Stimulated activated CD4-positive, alpha-beta T cell treated with anti-CD3 and anti-CD28 coated beads, Interleukin-12 subunit alpha, Interleukin-12 subunit beta, amount 100 ng/mL, for 48 hours (primary cell): ENCODE measurements around the gene HPSE.
A peak's percentile ranks its signal among the peaks of the same experiment; 100 is the strongest.
"Not testable (repeated sequence)": the region's sequence is repeated elsewhere in the genome, so short reads cannot be mapped to it uniquely, and the experiment has no call there.

Experiments used
- DNase-seq, 3 donors: peaks; one replicate each; pipeline ENCODE4 v3.0.0-alpha.2; 2020; ENCODE audit warnings: low read depth in 2 of 3, low spot score in 1 of 3

The HPSE gene

GRCh38 chr4:83284193-83285054 lies 50.2 kb downstream of the HPSE start, which contains the start of gene COQ2:
Gene COQ2, minus strand, starts transcription at chr4:83284798. Its CDS starts 34 bp downstream, at chr4:83284764.
- DNase-seq: peak; percentile 89 to 94 (median 89)

DNA sequence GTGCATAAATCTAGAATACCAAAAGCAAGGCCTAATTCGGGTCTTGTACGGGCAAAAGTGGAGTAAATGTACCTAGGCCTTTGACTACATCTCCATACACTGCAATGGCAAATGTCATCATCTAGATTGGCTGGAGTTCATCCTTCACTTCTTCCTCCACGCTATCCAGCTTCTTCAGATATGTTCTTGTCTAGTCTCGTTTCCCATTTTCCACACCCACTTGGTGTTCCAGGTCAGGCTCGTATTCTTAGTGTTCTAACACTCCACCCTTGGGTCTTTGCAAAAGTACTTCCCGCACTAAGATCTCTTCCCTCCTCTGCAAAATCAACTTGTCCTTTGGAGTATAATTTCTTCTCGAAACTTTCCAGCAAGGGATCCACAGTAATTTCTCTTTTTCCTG lies 51.5 kb downstream of the HPSE start:
- DNase-seq: no peak

DNA sequence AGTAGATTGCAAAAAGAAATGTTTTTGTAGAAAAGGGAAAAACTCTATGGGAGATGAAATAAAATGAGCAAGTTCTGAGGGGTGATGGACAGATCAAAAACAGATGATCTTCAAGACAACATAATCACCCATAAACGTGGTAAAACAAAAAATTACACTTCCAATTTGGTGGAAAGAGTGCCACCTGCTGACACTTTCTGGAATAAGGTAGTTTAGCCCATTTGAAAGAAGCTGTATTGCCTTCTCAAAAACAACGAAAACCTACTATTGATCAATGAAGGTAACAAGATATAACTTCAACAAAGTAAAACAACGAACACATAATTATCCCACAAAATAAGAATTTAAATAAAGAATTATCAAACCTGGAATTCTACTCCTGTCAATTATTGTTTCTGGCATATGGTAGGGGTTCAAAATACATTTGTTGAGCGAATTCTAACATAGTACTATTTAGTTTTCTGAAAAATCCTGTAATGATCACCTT lies 52.6 kb downstream of the HPSE start:
- DNase-seq: peak in 2 of 3 donors; percentile 43 to 86

DNA sequence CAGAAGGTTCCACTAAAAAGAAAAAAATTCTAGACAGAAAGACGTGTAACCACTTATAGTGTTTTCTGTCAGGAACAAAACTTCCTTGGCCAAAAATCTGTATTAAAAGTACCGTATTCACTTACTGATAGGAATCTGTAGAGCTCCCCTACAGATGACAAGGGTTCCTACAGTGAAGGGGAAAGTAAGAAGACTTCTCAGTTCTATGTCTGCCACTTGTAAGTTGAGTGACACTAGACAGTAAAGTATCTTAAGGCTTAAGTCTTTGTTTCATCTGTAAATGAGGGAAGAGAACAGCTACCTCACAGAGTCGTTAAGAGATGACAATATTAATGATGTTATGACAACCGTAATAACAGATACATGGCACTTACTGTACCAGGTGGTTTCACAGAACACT lies 53.3 kb downstream of the HPSE start:
- DNase-seq: no peak

DNA sequence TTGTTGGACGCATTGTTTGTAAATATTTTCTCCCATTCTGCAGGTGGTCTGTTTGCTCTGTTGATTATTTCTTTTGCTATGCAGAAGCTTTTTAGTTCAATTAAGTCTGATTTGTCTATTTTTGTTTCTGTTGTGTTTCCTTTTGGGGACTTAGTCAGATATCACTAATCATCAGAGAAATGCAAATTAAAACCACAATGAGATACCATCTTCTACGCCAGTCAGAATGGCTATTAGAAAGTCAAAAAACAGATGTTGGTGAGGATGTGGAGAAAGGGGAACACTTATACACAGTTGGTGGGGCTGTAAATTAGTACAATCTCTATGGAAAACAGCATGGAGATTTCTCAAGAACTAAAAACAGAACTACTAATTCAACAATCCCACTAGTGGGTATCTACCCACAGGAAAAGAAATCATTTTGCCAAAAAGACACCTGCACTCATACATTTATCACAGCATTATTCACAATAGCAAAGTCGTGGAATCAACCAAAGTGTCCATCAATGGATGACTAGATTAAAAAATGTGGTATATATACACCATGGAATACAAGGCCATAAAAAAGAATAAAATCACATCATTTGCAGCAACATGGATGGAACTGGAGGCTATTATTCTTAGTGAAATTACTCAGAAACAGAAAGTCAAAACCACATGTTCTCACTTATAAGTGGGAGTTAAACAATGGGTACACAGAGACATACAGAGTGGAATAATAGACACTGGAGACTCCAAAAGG lies 58.2 kb downstream of the HPSE start:
- DNase-seq: no peak

DNA sequence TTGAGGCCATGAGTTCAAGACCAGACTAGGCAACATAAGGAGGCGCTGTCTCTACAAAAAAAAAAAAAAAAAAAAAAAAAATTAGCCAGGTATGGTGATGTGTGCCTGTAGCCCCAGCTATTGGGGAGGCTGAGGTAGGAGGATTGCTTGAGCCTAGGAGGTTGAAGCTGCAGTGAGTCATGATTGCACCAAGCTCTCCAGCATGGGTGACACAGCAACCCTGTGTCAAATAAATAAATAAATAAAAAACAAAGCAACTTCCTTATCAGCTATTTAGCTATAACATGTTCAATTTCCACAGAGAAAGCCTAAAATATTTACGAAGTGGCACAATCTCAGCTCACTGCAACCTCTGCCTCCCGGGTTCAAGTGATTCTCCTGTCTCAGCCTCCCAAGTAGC lies 60.7 kb downstream of the HPSE start:
- not testable (repeated sequence) for DNase-seq

- DNase-seq: no peak
Measured at GRCh38 chr4:83272900-83273299, 61.7 kb downstream of the HPSE start.

DNA sequence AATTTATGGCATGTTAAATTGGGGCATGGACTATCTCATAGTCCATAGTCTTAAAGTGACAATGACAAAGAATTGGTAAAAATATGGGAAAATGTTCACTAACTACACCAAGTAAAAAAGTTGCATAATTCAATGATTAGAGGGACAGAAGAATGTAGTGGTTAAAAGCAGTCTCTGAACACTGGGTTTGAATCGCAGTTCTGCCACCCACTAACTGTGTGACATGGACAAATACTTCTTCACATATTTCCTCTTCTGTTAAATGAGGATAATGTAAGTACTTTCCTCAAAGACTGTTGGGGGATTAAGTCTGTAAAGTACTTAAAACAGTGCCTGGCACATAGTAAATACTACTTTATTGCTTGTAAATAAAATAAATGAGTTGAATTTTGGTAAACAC lies 65.4 kb downstream of the HPSE start:
- no peak for DNase-seq

DNA sequence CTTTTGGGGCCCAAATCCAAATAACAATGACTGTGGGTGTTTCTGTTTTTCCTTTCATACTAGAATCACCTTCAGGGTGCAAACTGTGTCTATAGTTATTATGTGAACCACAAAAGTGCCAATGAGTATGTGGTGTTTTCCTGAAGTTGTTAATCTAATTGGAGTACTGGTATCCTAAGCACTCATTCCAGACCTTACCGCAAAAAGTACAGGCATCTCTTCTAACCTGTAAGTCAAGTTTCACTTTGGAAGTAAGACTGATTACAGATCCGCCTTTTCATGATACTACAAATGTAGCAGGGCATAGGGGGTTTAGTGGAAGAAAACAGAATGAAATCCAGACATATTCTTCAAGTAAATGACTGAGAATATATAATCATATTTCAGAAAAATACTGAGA lies 66.2 kb downstream of the HPSE start:
- no peak for DNase-seq

GRCh38 chr4:83267830-83268475 lies 66.7 kb downstream of the HPSE start:
- no peak for DNase-seq

DNA sequence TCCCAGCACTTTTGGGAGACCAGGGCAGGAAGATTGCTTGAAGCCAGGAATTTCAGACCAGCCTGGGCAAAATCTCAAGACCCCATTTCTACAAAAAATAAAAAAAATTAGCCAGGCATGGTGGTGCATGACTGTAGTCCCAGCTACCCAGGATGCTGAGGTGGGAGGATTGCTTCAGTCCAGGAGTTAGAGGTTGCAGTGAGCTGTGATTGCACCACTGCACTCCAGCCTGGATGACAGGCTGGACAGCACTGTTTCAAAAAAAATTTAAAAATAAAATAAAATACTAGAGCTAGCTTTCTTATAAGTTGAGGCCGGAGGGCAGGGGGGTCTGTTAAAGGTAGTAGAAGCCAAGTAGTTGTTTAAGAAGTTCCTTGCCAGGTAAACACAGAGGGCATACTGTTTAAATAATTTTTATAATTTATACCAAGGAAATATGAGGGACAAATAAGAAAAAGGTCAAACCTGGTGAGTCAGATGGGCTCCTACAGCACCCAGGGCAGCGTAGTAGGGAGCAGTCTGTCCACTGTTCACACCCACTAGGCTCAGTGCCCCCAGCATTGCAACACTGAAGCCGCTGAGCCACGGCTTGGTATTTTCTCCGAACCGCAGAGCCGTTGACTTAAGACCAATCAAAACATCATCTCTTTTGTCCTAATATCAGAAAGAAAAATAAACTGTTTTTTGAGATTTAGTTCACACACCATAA lies 67.4 kb downstream of the HPSE start:
- no peak for DNase-seq

GRCh38 chr4:83266689-83267088 lies 68.0 kb downstream of the HPSE start:
- DNase-seq: no peak

DNA sequence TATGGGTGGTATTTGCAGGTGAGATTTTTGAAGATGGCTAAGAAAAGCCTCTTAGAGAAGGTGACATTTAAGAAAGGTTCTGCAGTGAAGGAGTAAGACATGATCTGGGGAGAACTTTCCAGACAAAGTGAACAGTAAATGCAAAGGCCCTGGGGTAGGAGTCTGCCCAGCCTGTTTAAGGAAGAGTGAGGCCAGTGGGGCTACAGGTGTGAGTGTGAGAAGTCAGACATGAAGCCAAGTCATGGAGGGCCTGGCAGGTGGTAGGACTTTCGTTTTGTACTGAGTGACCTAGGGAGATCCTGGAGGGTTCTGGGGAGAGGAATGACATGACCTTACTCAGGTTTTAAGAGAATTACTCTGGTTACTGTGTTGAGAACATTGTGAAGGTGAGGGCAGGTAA lies 71.5 kb downstream of the HPSE start:
- no peak for DNase-seq

DNA sequence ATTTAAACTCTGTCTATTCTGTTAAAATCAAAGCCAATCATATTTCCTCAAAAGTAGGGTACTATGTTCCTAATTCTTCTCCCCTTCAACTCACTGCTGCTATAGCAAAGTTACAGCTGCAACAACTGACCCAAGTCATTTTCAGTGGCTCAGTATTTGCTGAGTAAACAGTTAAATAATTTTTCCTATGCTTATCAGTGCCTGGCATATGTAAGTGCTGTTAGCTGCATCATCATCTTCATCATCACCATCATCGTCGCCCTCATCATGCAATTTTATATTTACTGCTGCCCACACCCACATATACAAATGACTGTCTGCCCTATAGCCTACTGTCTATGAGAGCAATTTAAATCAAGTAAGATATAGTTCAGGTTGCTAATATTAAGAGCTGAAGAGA lies 72.0 kb downstream of the HPSE start:
- no peak for DNase-seq

DNA sequence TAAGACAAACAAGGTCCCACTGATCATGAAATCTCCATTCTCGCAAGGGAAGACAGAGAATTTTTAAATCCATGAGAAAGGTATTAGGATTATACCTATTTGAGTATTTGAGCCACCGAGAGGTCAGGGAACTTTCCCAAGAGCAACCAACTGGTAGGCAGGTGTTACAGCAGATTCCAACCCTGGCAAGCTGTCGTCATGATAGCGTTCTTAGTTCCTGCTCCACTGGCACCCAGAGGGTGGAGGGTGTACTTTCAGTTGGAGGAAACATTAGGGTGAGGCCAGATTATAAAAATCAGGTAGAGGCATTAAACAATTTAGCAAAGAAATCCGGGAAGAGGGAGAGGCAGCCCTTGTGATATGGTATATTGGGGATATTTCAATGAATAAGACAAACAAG lies 73.3 kb downstream of the HPSE start:
- no peak for DNase-seq

DNA sequence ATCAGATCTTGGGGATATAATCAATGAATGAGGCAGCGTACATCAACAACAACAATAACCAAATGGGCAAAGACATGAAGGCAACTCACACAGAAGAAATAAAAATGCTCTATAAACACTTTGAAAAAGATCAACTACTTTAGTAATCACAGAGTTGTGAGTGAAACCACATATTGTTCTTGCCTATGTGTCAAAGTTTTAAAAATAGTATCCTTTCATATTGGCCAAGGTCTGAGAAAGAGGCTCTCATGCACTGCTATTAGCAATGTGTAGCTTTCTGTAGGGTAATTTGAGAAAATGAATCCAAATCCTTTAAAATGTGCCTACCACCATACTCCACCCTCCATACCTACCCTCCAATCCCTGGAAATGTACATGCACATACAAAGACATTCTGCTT lies 75.1 kb downstream of the HPSE start:
- DNase-seq: no peak

GRCh38 chr4:83258461-83258860 lies 76.2 kb downstream of the HPSE start:
- DNase-seq: no peak

- DNase-seq: no peak
Measured at GRCh38 chr4:83257811-83258210, 76.8 kb downstream of the HPSE start.

GRCh38 chr4:83255584-83255983 lies 79.1 kb downstream of the HPSE start:
- DNase-seq: no peak

DNA sequence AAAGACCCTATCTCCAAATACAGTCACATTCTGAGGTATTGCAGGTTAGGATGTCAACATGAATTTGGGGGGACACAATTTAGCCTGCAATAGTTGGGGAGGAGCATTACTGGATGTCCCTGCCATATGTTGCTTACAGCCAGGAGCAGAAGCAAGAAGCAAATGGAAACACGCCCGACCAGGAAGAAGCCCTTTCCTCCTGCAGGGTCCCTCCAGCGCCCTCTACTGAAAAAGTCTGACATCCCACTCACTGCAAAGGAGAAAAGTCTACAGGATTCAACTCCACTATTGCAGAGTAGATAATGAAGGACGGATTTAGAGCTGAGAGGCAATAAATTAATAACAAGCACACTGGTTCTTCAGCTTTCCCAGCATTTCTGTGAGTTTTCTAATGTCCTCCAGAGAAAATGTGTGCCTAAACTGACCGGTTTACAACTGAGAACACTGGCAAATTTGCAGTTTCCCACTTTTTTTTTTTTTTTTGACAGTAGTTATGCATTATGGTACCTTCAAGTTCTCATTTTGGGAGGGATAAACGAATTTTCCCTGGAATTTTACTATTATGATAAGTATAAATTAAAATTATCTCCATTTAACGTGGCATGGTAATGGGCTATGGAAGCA lies 81.8 kb downstream of the HPSE start:
- DNase-seq: peak; percentile 44 to 78 (median 48)

GRCh38 chr4:83251447-83251830 lies 83.2 kb downstream of the HPSE start:
- DNase-seq: no peak
